ENCODE data around the gene CACNA2D3.

CACNA2D3 gene

DNA sequence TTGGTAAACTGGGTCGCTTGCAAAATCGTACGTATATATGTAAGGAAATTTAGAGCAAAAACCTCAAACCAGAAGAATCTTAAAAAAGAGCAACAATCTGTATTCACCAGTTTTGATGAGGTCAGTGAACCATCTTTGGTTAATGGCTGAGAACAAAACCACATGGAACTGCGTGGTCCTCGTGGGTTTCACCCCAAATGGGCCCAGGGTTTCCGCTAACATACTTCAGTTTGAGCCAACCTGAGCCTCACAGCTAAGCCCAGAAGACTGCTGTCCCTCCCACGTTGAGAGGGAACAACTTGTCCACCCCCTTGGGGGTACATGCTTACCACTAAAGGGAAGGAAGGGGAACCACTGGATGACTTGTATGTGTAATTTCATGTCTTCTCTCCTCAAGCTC, 204.6 kb downstream of the CACNA2D3 start:
- Histone ChIP-seq H3K14ac (ENCODE audit: low read length) (no peak overlapping the region), H3K4me2 (ENCODE audit: insufficient read depth, low read length, poor library complexity, severe bottlenecking) (no peak overlapping the region), H4K8ac (ENCODE audit: low read depth, low read length) (no peak overlapping the region), H3K9ac (ENCODE audit: low read depth, low read length, poor library complexity) (no peak overlapping the region), H3K9me3 (replicated peaks in 1 of 2; ENCODE audit: control insufficient read depth in 2 of 2, insufficient read depth in 1 of 2, low read depth in 1 of 2, low read length in 2 of 2) (no peaks in the 10 kb centered on the region), H3K4me3 (ENCODE audit: low read length in 2 of 2) (no peak overlapping the region), H3K4ac (ENCODE audit: low read length) (no peak overlapping the region), H3K79me1 (ENCODE audit: low read depth, low read length) (no peaks in the 10 kb centered on the region), H2BK5ac (ENCODE audit: low read length) (no peak overlapping the region), H3K36me3 (replicated peaks in 1 of 2; ENCODE audit: control insufficient read depth in 2 of 2, insufficient read depth in 2 of 2, low read length in 2 of 2) (no peaks in the 10 kb centered on the region), H2AFZ (ENCODE audit: low read length) (no peak overlapping the region), H2BK12ac (ENCODE audit: low read length) (no peak overlapping the region), H3K27ac (replicated peaks; ENCODE audit: low read length) (no peak overlapping the region), H4K91ac (ENCODE audit: low read depth, low read length, poor library complexity) (no peak overlapping the region), H3K4me1 (ENCODE audit: control insufficient read depth in 2 of 2, insufficient read depth in 1 of 2, low read depth in 1 of 2, low read length in 2 of 2) (peaks cover 1% of the 10 kb centered on the region in 2 donors), H3K23ac (ENCODE audit: low read depth, low read length, poor library complexity) (no peak overlapping the region), H3K27me3 (ENCODE audit: control insufficient read depth in 3 of 3, insufficient read depth in 3 of 3, low read depth in 1 of 3, low read length in 3 of 3) (no peaks in the 10 kb centered on the region), H2BK120ac (ENCODE audit: low read depth, low read length) (no peak overlapping the region), H2AK5ac (ENCODE audit: low read depth, low read length) (no peak overlapping the region), H3K18ac (ENCODE audit: low read length) (no peak overlapping the region), H2BK15ac (ENCODE audit: low read length) (no peak overlapping the region)
- no CpG with 5 or more reads among the region's 7 CpGs for WGBS, 2 donors (ENCODE audit: extremely low coverage in 2 of 2, insufficient read length in 2 of 2, insufficient replicate concordance in 1 of 2)
- DNase-seq (ENCODE audit: low spot score): no peak

DNA sequence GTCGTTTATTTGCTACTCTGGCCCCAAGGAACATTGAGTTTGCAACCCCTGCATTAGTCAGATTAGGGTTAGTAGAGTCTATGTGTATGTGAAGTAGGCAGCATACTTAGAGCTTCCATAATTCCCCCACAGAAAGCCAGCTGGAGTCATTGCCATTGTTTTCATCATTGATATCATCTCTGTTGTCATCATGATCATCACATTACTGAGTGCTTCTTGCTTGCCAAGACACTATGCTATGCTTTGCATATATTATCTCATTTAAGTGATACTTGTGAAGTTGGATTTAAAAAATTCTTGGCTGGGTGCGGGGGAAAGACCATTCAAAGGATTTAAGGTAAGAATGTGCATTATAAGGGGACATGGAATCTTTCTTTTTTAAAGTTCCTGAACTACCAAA, 209.0 kb downstream of the CACNA2D3 start:
- Histone ChIP-seq H3K23ac (ENCODE audit: low read depth, low read length, poor library complexity) (no peak overlapping the region), H3K27ac (replicated peaks; ENCODE audit: low read length) (no peak overlapping the region), H2AK5ac (ENCODE audit: low read depth, low read length) (no peak overlapping the region), H4K91ac (ENCODE audit: low read depth, low read length, poor library complexity) (no peak overlapping the region), H3K9ac (ENCODE audit: low read depth, low read length, poor library complexity) (no peak overlapping the region), H3K79me1 (ENCODE audit: low read depth, low read length) (no peaks in the 10 kb centered on the region), H2BK15ac (ENCODE audit: low read length) (no peak overlapping the region), H2BK120ac (ENCODE audit: low read depth, low read length) (no peak overlapping the region), H3K4me3 (ENCODE audit: low read length in 2 of 2) (no peak overlapping the region), H2BK12ac (ENCODE audit: low read length) (no peak overlapping the region), H3K27me3 (ENCODE audit: control insufficient read depth in 3 of 3, insufficient read depth in 3 of 3, low read depth in 1 of 3, low read length in 3 of 3) (no peaks in the 10 kb centered on the region), H3K14ac (ENCODE audit: low read length) (no peak overlapping the region), H4K8ac (ENCODE audit: low read depth, low read length) (no peak overlapping the region), H2AFZ (ENCODE audit: low read length) (no peak overlapping the region), H3K9me3 (replicated peaks in 1 of 2; ENCODE audit: control insufficient read depth in 2 of 2, insufficient read depth in 1 of 2, low read depth in 1 of 2, low read length in 2 of 2) (no peaks in the 10 kb centered on the region), H2BK5ac (ENCODE audit: low read length) (no peak overlapping the region), H3K4me1 (ENCODE audit: control insufficient read depth in 2 of 2, insufficient read depth in 1 of 2, low read depth in 1 of 2, low read length in 2 of 2) (peaks cover 0 to 7% of the 10 kb centered on the region in 2 donors), H3K36me3 (replicated peaks in 1 of 2; ENCODE audit: control insufficient read depth in 2 of 2, insufficient read depth in 2 of 2, low read length in 2 of 2) (no peaks in the 10 kb centered on the region), H3K18ac (ENCODE audit: low read length) (no peak overlapping the region), H3K4me2 (ENCODE audit: insufficient read depth, low read length, poor library complexity, severe bottlenecking) (no peak overlapping the region), H3K4ac (ENCODE audit: low read length) (no peak overlapping the region)
- DNase-seq (ENCODE audit: low spot score): no peak
- WGBS, 2 donors (ENCODE audit: extremely low coverage in 2 of 2, insufficient read length in 2 of 2, insufficient replicate concordance in 1 of 2): no CpG with 5 or more reads among the region's 2 CpGs

DNA sequence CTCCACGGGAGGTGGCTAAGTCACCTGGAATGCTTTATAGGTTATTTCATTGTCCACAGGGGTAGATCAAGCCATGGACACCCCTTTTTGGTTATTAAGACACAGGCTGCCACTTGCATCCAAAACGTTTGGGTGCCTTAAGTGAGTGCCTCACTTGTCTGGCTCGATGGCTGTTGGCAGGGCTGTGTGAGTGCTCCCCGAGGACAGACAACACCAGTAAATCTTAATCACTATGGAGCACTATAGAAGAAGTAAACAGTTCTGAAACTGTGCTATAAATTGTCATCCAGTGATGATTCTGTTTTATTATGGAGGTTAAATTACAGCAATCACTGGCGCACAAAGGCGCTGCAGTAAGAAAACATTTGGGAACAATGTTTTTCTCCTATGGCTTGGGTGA, 215.5 kb downstream of the CACNA2D3 start:
- Histone ChIP-seq H3K4me2 (ENCODE audit: insufficient read depth, low read length, poor library complexity, severe bottlenecking) (no peak overlapping the region), H3K4me1 (ENCODE audit: control insufficient read depth in 2 of 2, insufficient read depth in 1 of 2, low read depth in 1 of 2, low read length in 2 of 2) (peaks cover 0 to 7% of the 10 kb centered on the region in 2 donors), H3K9ac (ENCODE audit: low read depth, low read length, poor library complexity) (no peak overlapping the region), H2AK5ac (ENCODE audit: low read depth, low read length) (no peak overlapping the region), H2AFZ (ENCODE audit: low read length) (no peak overlapping the region), H2BK120ac (ENCODE audit: low read depth, low read length) (no peak overlapping the region), H3K27ac (replicated peaks; ENCODE audit: low read length) (no peak overlapping the region), H3K4ac (ENCODE audit: low read length) (no peak overlapping the region), H3K14ac (ENCODE audit: low read length) (no peak overlapping the region), H4K8ac (ENCODE audit: low read depth, low read length) (no peak overlapping the region), H3K23ac (ENCODE audit: low read depth, low read length, poor library complexity) (no peak overlapping the region), H3K27me3 (ENCODE audit: control insufficient read depth in 3 of 3, insufficient read depth in 3 of 3, low read depth in 1 of 3, low read length in 3 of 3) (no peaks in the 10 kb centered on the region), H3K18ac (ENCODE audit: low read length) (no peak overlapping the region), H2BK12ac (ENCODE audit: low read length) (no peak overlapping the region), H3K4me3 (ENCODE audit: low read length in 2 of 2) (no peak overlapping the region), H2BK15ac (ENCODE audit: low read length) (no peak overlapping the region), H2BK5ac (ENCODE audit: low read length) (no peak overlapping the region), H3K9me3 (replicated peaks in 1 of 2; ENCODE audit: control insufficient read depth in 2 of 2, insufficient read depth in 1 of 2, low read depth in 1 of 2, low read length in 2 of 2) (no peaks in the 10 kb centered on the region), H3K36me3 (replicated peaks in 1 of 2; ENCODE audit: control insufficient read depth in 2 of 2, insufficient read depth in 2 of 2, low read length in 2 of 2) (no peaks in the 10 kb centered on the region), H3K79me1 (ENCODE audit: low read depth, low read length) (no peaks in the 10 kb centered on the region), H4K91ac (ENCODE audit: low read depth, low read length, poor library complexity) (no peak overlapping the region)
- WGBS, 2 donors (ENCODE audit: extremely low coverage in 2 of 2, insufficient read length in 2 of 2, insufficient replicate concordance in 1 of 2): no CpG with 5 or more reads among the region's 6 CpGs
- no peak for DNase-seq (ENCODE audit: low spot score)

DNA sequence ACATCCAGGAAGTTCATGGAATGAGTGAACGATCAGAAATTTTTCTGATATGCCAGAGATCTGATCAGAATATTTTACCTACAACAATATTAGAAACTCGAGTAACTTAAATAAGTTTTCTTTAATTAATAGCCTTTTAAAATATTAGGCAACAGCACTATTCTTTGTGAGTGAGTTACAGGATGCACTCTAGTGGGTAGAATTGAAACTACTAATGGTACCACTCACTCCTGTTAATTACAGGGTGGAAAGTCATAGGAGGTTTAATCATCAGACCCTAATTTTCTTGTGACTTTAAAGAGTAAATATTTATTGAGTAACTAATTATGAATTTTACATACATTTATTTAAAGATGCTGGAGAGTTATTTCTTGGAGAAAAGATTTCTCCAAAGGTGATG, 217.3 kb downstream of the CACNA2D3 start:
- no peak overlapping the region for H2BK15ac ChIP-seq (ENCODE audit: low read length)
- H3K4ac ChIP-seq (ENCODE audit: low read length): no peak overlapping the region
- no peak overlapping the region for H2BK120ac ChIP-seq (ENCODE audit: low read depth, low read length)
- no peak overlapping the region for H3K4me3 ChIP-seq (ENCODE audit: low read length in 2 of 2)
- no peak overlapping the region for H2BK5ac ChIP-seq (ENCODE audit: low read length)
- no peak overlapping the region for H3K14ac ChIP-seq (ENCODE audit: low read length)
- no peak for DNase-seq (ENCODE audit: low spot score)
- no peak overlapping the region for H2AK5ac ChIP-seq (ENCODE audit: low read depth, low read length)
- H3K36me3 ChIP-seq (replicated peaks in 1 of 2; ENCODE audit: control insufficient read depth in 2 of 2, insufficient read depth in 2 of 2, low read length in 2 of 2): no peaks in the 10 kb centered on the region
- no peak overlapping the region for H3K4me2 ChIP-seq (ENCODE audit: insufficient read depth, low read length, poor library complexity, severe bottlenecking)
- H2BK12ac ChIP-seq (ENCODE audit: low read length): no peak overlapping the region
- H3K27ac ChIP-seq (replicated peaks; ENCODE audit: low read length): no peak overlapping the region
- H2AFZ ChIP-seq (ENCODE audit: low read length): no peak overlapping the region
- H3K23ac ChIP-seq (ENCODE audit: low read depth, low read length, poor library complexity): no peak overlapping the region
- no peaks in the 10 kb centered on the region for H3K4me1 ChIP-seq (ENCODE audit: control insufficient read depth in 2 of 2, insufficient read depth in 1 of 2, low read depth in 1 of 2, low read length in 2 of 2)
- no peaks in the 10 kb centered on the region for H3K27me3 ChIP-seq (ENCODE audit: control insufficient read depth in 3 of 3, insufficient read depth in 3 of 3, low read depth in 1 of 3, low read length in 3 of 3)
- no CpG with 5 or more reads among the region's 2 CpGs for WGBS, 2 donors (ENCODE audit: extremely low coverage in 2 of 2, insufficient read length in 2 of 2, insufficient replicate concordance in 1 of 2)
- no peak overlapping the region for H4K91ac ChIP-seq (ENCODE audit: low read depth, low read length, poor library complexity)
- no peak overlapping the region for H3K18ac ChIP-seq (ENCODE audit: low read length)
- H3K79me1 ChIP-seq (ENCODE audit: low read depth, low read length): no peaks in the 10 kb centered on the region
- no peak overlapping the region for H4K8ac ChIP-seq (ENCODE audit: low read depth, low read length)
- no peak overlapping the region for H3K9ac ChIP-seq (ENCODE audit: low read depth, low read length, poor library complexity)
- H3K9me3 ChIP-seq (replicated peaks in 1 of 2; ENCODE audit: control insufficient read depth in 2 of 2, insufficient read depth in 1 of 2, low read depth in 1 of 2, low read length in 2 of 2): no peaks in the 10 kb centered on the region

Data from neuronal stem cell (in vitro differentiated cells).